GM21717 (cell line): ENCODE results near the gene MGRN1.
"Not testable (repeated sequence)": the region's sequence is repeated elsewhere in the genome, so short reads cannot be mapped to it uniquely, and the experiment has no call there.

Experiments
- ATAC-seq: cut with Tn5 transposase; IDR thresholded peaks from one replicate; pipeline ENCODE4 v1.9.1; 2021; ENCODE audit warnings: mild to moderate bottlenecking, moderate library complexity; ENCODE audit not compliant: unreplicated experiment

MGRN1 gene

DNA sequence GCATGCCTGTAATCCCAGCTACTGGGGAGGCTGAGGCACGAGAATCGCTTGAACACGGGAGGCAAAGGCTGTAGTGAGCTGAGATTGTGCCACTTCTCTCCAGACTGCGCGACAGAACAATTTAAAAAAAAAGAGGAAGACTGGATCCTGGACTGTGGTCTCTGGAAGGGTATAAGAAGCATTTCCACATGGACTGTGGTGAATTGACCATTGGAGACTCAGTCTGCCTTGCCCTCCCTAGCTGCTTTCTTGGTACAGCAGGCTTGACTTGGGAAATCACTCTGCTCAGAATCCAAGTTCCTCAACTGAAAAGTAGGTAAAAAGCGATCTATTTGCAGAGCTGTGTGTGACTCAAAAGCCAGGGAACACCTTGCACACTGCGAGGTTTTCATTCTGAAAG, 1.0 kb upstream of the MGRN1 start:
- ATAC-seq, result no peak

DNA sequence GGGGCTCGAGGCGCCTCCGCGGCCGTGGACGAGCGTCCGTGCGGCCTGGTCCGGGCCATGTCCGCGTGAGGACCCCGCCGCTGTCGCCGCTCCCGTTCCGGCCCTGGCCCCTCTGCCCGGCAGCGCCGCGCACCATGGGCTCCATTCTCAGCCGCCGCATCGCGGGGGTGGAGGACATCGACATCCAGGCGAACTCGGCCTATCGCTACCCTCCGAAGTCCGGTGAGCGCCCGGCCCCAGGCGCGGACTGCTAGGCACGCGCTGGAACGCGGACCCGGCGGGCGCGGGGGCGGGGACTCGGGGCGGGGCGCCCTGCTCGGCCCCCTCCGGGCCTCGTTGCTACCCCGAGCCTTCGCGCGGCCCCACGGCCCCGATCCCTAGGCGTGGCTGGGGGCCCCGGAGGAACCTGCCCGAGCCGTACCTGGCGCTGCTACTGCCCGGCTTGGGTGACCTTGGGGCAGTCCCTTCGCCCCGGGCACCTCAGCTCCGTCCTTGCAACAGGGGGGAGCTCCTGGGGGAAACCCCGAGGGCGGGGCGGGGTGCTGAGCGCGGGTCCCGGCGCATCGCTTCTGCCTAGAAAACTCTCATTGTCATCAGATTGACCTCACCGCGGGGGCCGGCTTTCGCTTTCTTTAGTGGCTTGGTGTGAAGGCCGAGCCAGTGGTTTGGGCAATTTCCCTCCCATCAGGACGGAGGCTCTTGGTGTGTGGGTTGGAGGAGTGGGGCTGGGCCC, 367 bp downstream of the MGRN1 start:
- ATAC-seq, result peak; percentile 57

- peak; percentile 18 for ATAC-seq
These were observed 1.0 kb downstream of the MGRN1 start for GRCh38 chr16:4625560-4626159.

DNA sequence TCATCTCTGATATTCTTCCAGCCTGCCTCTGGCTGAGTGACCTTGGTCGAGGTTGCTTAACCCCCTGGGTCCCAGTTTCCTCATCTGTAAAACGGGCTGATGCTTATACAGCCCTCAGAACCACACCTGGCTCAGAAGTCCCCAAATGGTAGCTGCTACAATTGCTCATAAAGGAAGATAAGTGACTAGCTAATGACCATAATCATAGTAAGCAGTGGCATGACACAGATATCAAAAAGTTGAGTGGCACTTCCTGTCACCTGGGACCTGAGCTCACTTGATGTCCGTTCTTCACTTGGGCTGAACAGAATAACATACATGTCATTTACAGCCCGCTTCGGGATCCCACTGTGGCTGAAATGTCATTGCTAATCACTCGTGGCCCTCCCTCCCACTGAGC, 1.8 kb downstream of the MGRN1 start:
- ATAC-seq, result no peak

DNA sequence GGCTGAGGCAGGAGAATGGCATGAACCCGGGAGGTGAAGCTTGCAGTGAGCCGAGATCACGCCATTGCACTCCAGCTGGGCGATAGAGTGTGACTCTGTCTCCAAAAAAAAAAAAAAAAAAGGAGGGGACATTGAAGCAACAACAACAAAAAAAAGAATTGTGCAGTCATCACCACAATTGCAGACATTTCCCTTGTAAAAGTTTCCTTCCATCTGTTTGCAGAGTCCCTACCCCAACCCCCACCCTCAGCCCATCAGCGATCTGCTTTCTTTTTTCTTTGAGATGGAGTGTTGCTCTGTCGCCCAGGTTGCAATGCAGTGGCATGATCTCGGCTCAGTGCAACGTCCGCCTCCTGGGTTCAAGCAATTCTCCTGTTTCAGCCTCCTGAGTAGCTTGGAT, 3.7 kb downstream of the MGRN1 start:
- no peak for ATAC-seq

GRCh38 chr16:4631444-4631843, 6.8 kb downstream of the MGRN1 start:
- ATAC-seq, result no peak

- no peak for ATAC-seq
These were observed 9.4 kb downstream of the MGRN1 start for GRCh38 chr16:4633910-4634635.

- no peak for ATAC-seq
These were observed 10.1 kb downstream of the MGRN1 start for GRCh38 chr16:4634768-4635167.

- ATAC-seq, result no peak
These were observed 11.6 kb downstream of the MGRN1 start for GRCh38 chr16:4636196-4636595.

GRCh38 chr16:4637501-4638166, 13.0 kb downstream of the MGRN1 start:
- ATAC-seq, result no peak

DNA sequence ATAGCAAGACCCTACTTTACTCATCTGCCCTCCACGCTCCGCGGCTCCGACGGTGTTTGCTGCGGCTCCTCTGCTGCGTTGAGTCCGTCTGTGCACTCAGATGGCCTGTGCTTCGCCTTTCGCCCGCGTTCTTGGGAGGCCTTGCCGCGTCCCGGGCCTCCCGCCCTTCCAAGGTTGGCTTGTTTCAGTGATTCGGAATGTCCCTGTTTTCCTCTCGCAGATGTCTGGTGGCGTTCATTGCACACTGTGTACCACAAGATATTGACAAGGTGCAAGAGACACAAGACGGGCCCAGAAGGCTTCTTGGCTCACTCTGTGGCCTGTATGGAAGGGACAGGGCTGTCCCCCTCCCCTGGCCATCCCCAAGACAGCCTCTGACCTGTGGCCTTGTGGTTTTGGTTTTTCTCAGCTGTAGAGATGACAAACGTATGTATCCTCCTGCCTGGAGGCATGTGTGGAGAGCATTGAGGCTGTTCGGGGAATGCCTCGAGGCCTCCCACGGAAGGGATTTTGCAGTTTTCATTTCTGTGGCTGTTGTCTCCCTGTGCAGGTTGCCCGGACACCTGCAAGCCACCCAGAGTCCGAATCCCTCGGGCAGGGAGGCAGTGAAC, 15.4 kb downstream of the MGRN1 start:
- no peak for ATAC-seq

- no peak for ATAC-seq
These were observed 16.1 kb downstream of the MGRN1 start for GRCh38 chr16:4640572-4641305.

- no peak for ATAC-seq
These were observed 16.7 kb downstream of the MGRN1 start for GRCh38 chr16:4641306-4641687.

DNA sequence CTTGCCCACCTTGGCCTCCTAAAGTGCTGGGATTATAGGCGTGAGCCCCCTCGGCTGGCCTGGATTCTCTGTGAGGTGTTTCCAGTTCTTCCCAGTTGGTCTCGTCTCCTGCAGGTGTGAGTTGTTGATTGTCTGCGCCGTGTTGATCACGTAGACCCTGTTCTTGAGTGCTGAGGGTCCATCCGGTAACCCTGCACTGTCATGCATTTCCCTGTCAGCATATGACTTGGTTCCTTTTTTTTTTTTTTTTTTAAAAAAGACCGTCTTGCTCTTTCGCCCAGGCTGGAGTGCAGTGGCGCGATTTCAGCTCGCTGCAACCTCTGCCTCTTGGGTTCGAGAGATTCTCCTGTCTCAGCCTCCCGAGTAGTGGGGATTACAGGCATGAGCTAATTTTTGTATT, 17.3 kb downstream of the MGRN1 start:
- no peak for ATAC-seq

GRCh38 chr16:4646773-4647643, 22.4 kb downstream of the MGRN1 start:
- no peak for ATAC-seq

DNA sequence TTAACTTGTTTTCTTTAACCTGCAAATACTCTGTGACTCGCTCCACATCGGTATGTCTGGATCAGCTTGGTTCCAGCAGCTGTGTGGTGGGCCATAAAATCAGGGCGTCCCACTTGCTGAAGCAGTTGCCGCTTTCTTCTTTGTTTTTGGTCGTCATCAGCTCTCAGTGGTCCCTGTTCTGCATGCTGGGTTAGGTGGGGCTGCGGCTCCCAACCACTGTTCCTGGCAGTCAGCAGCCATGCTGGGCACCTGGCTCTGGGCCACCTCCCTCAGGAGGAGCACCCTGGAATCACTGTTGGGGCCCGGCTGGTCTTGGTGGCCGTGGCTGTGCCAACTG, 23.0 kb downstream of the MGRN1 start:
- no peak for ATAC-seq

DNA sequence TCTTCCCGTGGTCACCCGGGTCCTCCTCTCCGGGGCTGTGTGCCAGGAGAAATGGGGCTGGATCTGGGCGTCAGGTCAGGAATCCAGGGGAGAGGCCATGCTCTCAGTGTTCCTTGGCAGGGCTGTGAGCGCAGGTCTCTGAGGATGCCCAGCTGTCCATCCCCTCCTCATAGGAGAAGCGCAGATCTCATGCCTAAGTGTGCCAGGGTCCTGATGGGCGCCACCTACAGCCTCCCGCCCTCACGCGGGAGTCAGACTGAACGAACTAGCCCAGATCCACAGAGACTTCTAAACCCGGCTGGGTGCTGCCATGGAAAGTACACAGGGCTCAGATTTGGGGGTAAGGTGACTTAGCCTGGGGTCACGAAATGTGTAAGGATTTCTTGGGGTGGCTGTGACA, 24.3 kb downstream of the MGRN1 start:
- ATAC-seq, result no peak

DNA sequence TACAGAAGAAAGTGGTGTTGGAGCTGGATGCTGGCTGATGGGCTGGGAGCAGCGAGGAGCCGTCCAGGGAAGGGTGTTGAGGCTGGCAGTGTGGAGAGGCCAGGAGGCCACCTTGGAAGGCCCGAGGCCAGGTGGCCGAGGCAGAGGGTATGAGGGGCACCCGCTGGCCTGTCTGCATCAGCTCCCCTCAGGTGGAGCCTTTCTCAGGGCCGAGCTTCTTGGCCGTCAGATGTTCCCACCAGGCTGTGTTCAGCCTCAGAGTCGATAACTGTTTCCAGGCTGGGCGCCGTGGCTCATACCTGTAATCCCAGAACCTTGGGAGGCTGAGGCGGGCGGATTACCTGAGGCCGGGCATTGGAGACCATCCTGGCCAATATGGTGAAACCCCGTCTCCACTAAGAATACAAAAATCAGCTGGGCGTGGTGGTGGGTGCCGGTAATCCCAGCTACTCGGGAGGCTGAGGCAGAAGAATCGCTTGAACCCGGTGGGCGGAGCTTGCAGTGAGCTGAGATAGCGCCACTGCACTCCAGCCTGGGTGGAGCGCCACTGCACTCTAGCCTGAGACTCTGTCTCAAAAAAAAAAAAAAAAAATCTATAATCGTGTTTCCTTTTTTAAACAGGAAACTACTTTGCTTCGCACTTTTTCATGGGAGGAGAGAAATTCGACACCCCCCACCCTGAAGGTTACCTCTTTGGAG, 25.3 kb downstream of the MGRN1 start:
- no peak for ATAC-seq

- ATAC-seq, result not testable (repeated sequence)
These were observed 25.9 kb downstream of the MGRN1 start for GRCh38 chr16:4650443-4651074.
